BJ (cell line): ENCODE results near the gene GPRC5B. TPM values are rescaled to one million over a fixed set of nuclear protein-coding genes. Genes with fewer than 3 reads are reported as not detected.

Source experiments
- CTCF ChIA-PET: fragments of 350-600 bp; formaldehyde crosslinking; extraction: SDS; loops from one replicate; lab custom pipeline; 2021; ENCODE audit warnings: antibody characterized with exemption, inconsistent platforms; lab: Yijun Ruan, JAX
- POLR2A ChIA-PET: fragments of 300-600 bp; sonication (Branson Sonifier 250); formaldehyde crosslinking; extraction: SDS; loops from one replicate; lab custom pipeline; 2021; ENCODE audit warnings: antibody characterized with exemption; lab: Charles Lee
- DNase-seq: peaks from one replicate; pipeline ENCODE4 v3.0.0-alpha.2; 2011; ENCODE audit warnings: low read depth
- H3K27me3 ChIP-seq: 2 replicates; pipeline ENCODE4 v1.6.0; 2011; ENCODE audit warnings: low read length; ENCODE audit not compliant: control insufficient read depth, insufficient read depth
- H3K36me3 ChIP-seq: 2 replicates; pipeline ENCODE4 v1.5.1; 2011; ENCODE audit warnings: low read length; ENCODE audit not compliant: control insufficient read depth, insufficient read depth
- H3K4me3 ChIP-seq: 2 replicates; pipeline ENCODE4 v1.5.1; 2011; ENCODE audit warnings: low read depth, mild to moderate bottlenecking, control low read depth, low read length
- polyA plus RNA-seq: library from polyadenylated mRNA; depleted of rRNA; stranded (reverse); fragments of >200 nt; gene quantifications from 2 replicates; pipeline ENCODE4 v1.2.3, GENCODE V29; 2011
- TF ChIP-seq, protein P1 (sequence below): IDR thresholded peaks from 2 replicates; pipeline ENCODE4 v1.5.1; 2011; ENCODE audit warnings: low read depth, mild to moderate bottlenecking, control low read depth, inconsistent platforms, low read length, moderate library complexity; ENCODE audit not compliant: insufficient read depth

Gene GPRC5B
- polyA plus RNA-seq, 1 experiment, result 0.33 TPM

DNA sequence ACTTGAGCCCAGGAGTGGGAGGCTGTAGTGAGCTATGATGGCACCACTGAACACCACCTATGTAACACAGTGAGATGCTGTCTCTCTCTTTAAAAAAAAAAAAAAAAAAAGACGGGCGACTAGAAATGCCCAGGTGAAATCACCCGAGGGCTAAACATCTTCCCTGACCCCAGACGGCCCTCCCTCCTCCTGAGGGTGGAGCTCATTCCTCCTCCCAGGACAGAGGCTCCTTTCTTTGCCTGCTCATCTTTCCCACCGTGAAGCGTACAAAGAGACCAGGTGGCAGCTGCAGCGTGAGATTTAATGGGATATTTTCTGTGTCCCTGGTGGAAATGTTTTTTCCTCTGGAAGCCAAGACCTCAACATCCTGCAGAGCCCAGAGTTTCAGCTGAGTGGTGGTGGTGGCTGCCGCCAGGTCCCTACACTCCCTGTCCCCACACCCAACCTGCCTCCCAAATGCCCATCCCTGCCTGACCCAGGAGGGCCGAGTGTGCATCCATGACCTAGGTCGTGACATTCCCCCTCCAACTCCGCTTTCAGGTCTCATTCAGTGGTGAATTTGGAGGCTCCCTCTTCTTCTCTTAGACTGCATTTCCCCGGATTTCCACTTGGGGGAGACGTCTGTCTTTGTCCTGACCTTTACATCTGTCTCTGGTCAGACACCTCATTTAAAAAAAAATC is 14.4 kb upstream of the GPRC5B start:
- no peak for DNase-seq
- Histone ChIP-seq H3K4me3 (no peak overlapping the region), H3K27me3 (no peaks in the 10 kb centered on the region), H3K36me3 (no peaks in the 10 kb centered on the region)
- TF ChIP-seq, protein P1, sequence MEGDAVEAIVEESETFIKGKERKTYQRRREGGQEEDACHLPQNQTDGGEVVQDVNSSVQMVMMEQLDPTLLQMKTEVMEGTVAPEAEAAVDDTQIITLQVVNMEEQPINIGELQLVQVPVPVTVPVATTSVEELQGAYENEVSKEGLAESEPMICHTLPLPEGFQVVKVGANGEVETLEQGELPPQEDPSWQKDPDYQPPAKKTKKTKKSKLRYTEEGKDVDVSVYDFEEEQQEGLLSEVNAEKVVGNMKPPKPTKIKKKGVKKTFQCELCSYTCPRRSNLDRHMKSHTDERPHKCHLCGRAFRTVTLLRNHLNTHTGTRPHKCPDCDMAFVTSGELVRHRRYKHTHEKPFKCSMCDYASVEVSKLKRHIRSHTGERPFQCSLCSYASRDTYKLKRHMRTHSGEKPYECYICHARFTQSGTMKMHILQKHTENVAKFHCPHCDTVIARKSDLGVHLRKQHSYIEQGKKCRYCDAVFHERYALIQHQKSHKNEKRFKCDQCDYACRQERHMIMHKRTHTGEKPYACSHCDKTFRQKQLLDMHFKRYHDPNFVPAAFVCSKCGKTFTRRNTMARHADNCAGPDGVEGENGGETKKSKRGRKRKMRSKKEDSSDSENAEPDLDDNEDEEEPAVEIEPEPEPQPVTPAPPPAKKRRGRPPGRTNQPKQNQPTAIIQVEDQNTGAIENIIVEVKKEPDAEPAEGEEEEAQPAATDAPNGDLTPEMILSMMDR, result peak; percentile 85
- ChIA-PET POLR2A (no interaction called here), CTCF (interaction anchor here (0.6 to 12.8 kb wide), 18 partner anchors 8 to 486 kb away, joined by 3 to 154 read pairs (median 4); partner anchors contain the start of gene GPRC5B)

DNA sequence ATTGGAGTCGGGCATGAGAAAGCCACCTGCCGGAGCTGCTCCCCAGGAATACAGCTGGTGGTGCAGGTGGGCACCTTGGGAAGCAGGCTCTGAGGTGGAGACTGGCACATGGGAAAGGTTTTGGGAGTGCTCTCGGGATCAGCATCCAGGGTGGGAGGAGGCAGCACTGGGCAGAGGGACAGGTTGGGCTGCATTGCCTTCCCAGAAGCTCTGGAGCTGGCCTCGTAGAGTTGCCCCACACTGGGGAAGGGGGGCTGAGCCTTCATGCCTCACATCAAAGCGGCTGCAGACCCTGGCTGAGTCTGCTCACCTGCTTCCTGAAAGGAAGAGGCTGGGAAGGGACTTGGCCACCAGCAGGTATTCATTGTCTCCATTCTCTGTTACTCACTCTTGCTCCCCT is 13.5 kb upstream of the GPRC5B start:
- no peak for DNase-seq
- TF ChIP-seq, protein P1, result no peak
- ChIA-PET POLR2A (no interaction called here), CTCF (interaction anchor here (1.0 to 12.8 kb wide), 5 partner anchors 8 to 487 kb away, joined by 3 to 154 read pairs (median 3); no protein-coding TSS in a partner anchor)
- Histone ChIP-seq H3K4me3 (no peak overlapping the region), H3K27me3 (no peaks in the 10 kb centered on the region), H3K36me3 (no peaks in the 10 kb centered on the region)

DNA sequence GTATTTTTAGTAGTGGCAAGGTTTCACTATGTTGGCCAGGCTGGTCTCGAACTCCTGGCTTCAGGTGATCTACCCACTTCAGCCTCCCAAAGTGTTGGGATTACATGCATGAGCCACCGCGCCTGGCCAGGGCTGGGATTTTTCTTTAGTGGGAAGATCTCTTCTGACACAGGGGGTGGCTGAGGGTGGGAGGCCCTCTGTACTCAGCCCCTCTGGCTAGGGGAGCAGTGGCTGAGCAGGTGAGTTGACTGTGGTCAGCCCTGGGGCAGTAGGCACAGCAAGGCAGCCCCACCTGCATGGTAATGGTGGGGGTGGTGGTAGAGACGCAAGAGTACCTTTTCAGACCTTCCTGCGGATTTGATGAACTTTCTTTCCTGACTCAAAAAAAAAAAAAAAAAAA is 12.3 kb upstream of the GPRC5B start:
- TF ChIP-seq, protein P1, result no peak
- ChIA-PET CTCF (interaction anchor here (1.3 to 1.7 kb wide), 2 partner anchors 10 to 11 kb away, joined by 6 to 8 read pairs; no protein-coding TSS in a partner anchor), POLR2A (no interaction called here)
- no peaks in the 10 kb centered on the region for H3K27me3 ChIP-seq
- H3K36me3 ChIP-seq, result no peaks in the 10 kb centered on the region
- no peak for DNase-seq
- no peak overlapping the region for H3K4me3 ChIP-seq

DNA sequence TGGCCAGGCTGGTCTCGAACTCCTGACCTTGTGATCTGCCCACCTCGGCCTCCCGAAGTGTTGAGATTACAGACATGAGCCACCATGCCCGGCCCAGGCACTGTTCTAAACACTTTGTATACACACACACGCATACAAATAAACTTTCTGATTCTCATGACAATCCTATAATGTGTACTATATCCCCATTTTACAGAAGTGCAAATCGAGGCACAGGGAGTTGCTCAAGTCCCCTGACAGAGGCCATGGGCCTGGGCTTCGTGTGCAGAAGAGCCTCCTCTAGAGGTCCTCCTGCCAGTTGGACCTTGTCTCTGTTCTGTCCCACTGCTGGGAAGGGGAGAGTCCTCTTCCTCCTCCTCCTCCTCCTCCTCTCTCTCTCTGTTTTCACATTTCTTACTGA is 9.9 kb upstream of the GPRC5B start:
- TF ChIP-seq, protein P1, result no peak
- ChIA-PET POLR2A (no interaction called here), CTCF (interaction anchor here (3.6 kb wide), 1 partner anchor 13 kb away, joined by 16 read pairs; no protein-coding TSS in a partner anchor)
- no peak for DNase-seq
- Histone ChIP-seq H3K27me3 (no peaks in the 10 kb centered on the region), H3K36me3 (no peaks in the 10 kb centered on the region), H3K4me3 (no peak overlapping the region)

DNA sequence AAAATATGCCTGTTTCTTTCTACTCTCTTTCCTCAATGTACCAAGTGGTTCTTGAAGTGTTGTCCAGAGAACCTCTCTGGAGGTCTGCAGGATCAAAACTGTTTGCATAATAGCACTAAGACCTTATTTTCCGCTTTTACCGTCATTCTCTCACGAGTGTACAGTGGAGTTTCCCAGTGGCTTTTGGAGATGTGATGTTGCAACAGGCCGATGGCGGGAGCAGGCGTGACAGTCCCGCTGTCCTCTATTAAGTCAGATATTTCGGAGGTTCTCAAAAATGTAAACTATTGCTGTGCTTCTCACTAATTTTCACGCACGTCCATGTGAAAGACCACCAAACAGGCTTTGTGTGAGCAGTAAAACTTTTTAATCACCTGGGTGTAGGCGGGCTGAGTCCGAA is 8.3 kb upstream of the GPRC5B start:
- Histone ChIP-seq H3K36me3 (no peaks in the 10 kb centered on the region), H3K27me3 (no peaks in the 10 kb centered on the region), H3K4me3 (no peak overlapping the region)
- TF ChIP-seq, protein P1, result no peak
- CTCF ChIA-PET, result interaction anchor here (3.6 kb wide), 1 partner anchor 15 kb away, joined by 16 read pairs; no protein-coding TSS in a partner anchor
- no peak for DNase-seq
- POLR2A ChIA-PET, result no interaction called here
